OCI-LY1 (cell line): ENCODE measurements around the gene FAM81A.
A peak's percentile ranks its signal among the peaks of the same experiment; 100 is the strongest.

ENCODE experiments used
- H2AFZ ChIP-seq: fragments of 200-600 bp; sonication (generic), shearing (Covaris generic); 2 replicates; pipeline ENCODE4 v1.6.0; 2014; ENCODE audit warnings: antibody characterized with exemption, mild to moderate bottlenecking, low read length
- H3F3A ChIP-seq: fragments of 200-600 bp; sonication (generic), shearing (Covaris generic); 2 replicates; pipeline ENCODE4 v1.6.0; 2014; ENCODE audit warnings: mild to moderate bottlenecking, antibody characterized with exemption, low read length, moderate library complexity; ENCODE audit not compliant: insufficient read depth
- H3K27ac ChIP-seq: fragments of 200-600 bp; sonication (generic); 2 replicates; pipeline ENCODE4 v1.5.1; 2014; ENCODE audit warnings: low read length, mixed run types, mild to moderate bottlenecking, low read depth; ENCODE audit not compliant: poor library complexity, severe bottlenecking
- H3K27me3 ChIP-seq: fragments of 200-600 bp; sonication (generic); 2 replicates; pipeline ENCODE4 v1.6.0; 2014; ENCODE audit warnings: antibody characterized with exemption, mild to moderate bottlenecking, low read length, moderate library complexity; ENCODE audit not compliant: insufficient read depth
- H3K36me3 ChIP-seq: fragments of 200-600 bp; sonication (generic); 2 replicates; pipeline ENCODE4 v1.6.1; 2014; ENCODE audit warnings: mild to moderate bottlenecking, antibody characterized with exemption, low read length, moderate library complexity, mixed read lengths; ENCODE audit not compliant: insufficient read depth
- H3K4me1 ChIP-seq: fragments of 200-600 bp; sonication (generic); 2 replicates; pipeline ENCODE4 v1.5.1; 2014; ENCODE audit warnings: mild to moderate bottlenecking, low read length, moderate library complexity; ENCODE audit not compliant: insufficient read depth, severe bottlenecking
- H3K4me2 ChIP-seq: fragments of 200-600 bp; sonication (generic), shearing (Covaris generic); 2 replicates; pipeline ENCODE4 v1.6.1; 2014; ENCODE audit warnings: low read length
- H3K4me3 ChIP-seq: fragments of 200-600 bp; sonication (generic); 2 replicates; pipeline ENCODE4 v1.5.1; 2014; ENCODE audit warnings: low read length, low read depth, mild to moderate bottlenecking, mixed read lengths; ENCODE audit not compliant: poor library complexity, severe bottlenecking
- H3K79me2 ChIP-seq: fragments of 200-600 bp; shearing (Covaris generic); 2 replicates; pipeline ENCODE4 v1.6.1; 2016; ENCODE audit warnings: mixed run types, low read length, mixed read lengths; ENCODE audit not compliant: insufficient read depth
- H3K9ac ChIP-seq: fragments of 200-600 bp; sonication (generic), shearing (Covaris generic); 2 replicates; pipeline ENCODE4 v1.6.1; 2014; ENCODE audit warnings: mild to moderate bottlenecking, low read length, mixed read lengths
- H3K9me2 ChIP-seq: fragments of 200-600 bp; sonication (generic), shearing (Covaris generic); 2 replicates; pipeline ENCODE4 v1.6.1; 2014; ENCODE audit warnings: low read depth, mild to moderate bottlenecking, low read length, mixed read lengths
- H3K9me3 ChIP-seq: fragments of 200-600 bp; shearing (Covaris generic); 2 replicates; pipeline ENCODE4 v1.6.1; 2014; ENCODE audit warnings: low read length, mixed read lengths
- H4K20me1 ChIP-seq: fragments of 200-600 bp; sonication (generic), shearing (Covaris generic); 2 replicates; pipeline ENCODE4 v1.6.0; 2016; ENCODE audit warnings: mild to moderate bottlenecking, low read length; ENCODE audit not compliant: insufficient read depth
- CTCF ChIP-seq: fragments of 200-600 bp; sonication (generic), shearing (Covaris generic); IDR thresholded peaks from 2 replicates; pipeline ENCODE4 v1.5.1; 2017; ENCODE audit warnings: mild to moderate bottlenecking, antibody characterized with exemption, low read length, moderate library complexity, mixed read lengths
- EZH2 ChIP-seq: fragments of 200-600 bp; sonication (generic), shearing (Covaris generic); IDR thresholded peaks from 2 replicates; pipeline ENCODE4 v1.8.0; 2017; ENCODE audit warnings: borderline replicate concordance, mixed run types, mild to moderate bottlenecking, antibody characterized with exemption, low read length, moderate library complexity, mixed read lengths

Gene FAM81A

GRCh38 chr15:59562448-59563186, 124.6 kb downstream of the FAM81A start:
- no peaks in the 10 kb centered on the region for H3K9me2 ChIP-seq
- no peak overlapping the region for H2AFZ ChIP-seq
- H3K4me2 ChIP-seq = no peak overlapping the region
- H3F3A ChIP-seq = no peaks in the 10 kb centered on the region
- peaks cover 6% of the 10 kb centered on the region for H3K4me1 ChIP-seq
- TF ChIP-seq CTCF = peak; percentile 36; the same call in 1 of the 2 replicates
- TF ChIP-seq EZH2 = no peak
- no peaks in the 10 kb centered on the region for H3K27me3 ChIP-seq
- no peaks in the 10 kb centered on the region for H4K20me1 ChIP-seq
- H3K9me3 ChIP-seq = peaks cover 2% of the 10 kb centered on the region; the same call in 1 of the 2 replicates
- H3K36me3 ChIP-seq = no peaks in the 10 kb centered on the region; the same call in 1 of the 2 replicates
- no peak overlapping the region for H3K27ac ChIP-seq
- H3K4me3 ChIP-seq = no peak overlapping the region
- no peaks in the 10 kb centered on the region for H3K79me2 ChIP-seq
- no peak overlapping the region for H3K9ac ChIP-seq

DNA sequence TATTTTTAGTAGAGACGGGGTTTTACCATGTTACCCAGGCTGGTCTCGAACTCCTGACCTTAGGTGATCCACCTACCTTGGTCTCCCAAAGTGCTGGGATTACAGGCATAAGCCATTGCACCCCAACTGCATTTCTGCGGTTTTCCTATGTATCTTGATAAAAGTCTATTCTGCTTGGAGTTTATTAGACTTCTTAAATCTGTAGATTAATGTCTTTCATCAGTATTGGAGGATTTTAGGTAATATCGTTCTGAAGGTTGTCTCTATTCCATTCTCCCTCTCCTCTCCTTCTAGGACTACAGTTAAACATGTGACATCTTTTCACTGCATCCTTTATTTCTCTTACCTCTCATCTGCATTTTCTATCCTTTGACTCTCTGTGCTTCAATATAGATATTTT, 127.3 kb downstream of the FAM81A start:
- Histone ChIP-seq H3K79me2 (no peaks in the 10 kb centered on the region), H3K36me3 (no peaks in the 10 kb centered on the region; the same call in 1 of the 2 replicates), H3K4me1 (peaks cover 6% of the 10 kb centered on the region), H3K9me3 (peaks cover 2% of the 10 kb centered on the region; the same call in 1 of the 2 replicates), H3K9me2 (no peaks in the 10 kb centered on the region), H4K20me1 (no peaks in the 10 kb centered on the region), H3F3A (no peaks in the 10 kb centered on the region), H3K4me3 (no peak overlapping the region), H3K27ac (no peak overlapping the region), H3K27me3 (no peaks in the 10 kb centered on the region), H3K9ac (no peak overlapping the region), H3K4me2 (no peak overlapping the region), H2AFZ (no peak overlapping the region)
- TF ChIP-seq CTCF (no peak), EZH2 (no peak)

- no peaks in the 10 kb centered on the region for H3K79me2 ChIP-seq
- TF ChIP-seq EZH2 (no peak), CTCF (no peak)
- H3K27ac ChIP-seq = no peak overlapping the region
Observed at GRCh38 chr15:59567324-59567723, 129.3 kb downstream of the FAM81A start.

More at GRCh38 chr15:59567324-59567723, 129.3 kb downstream of the FAM81A start:
- H3F3A ChIP-seq = no peaks in the 10 kb centered on the region
- no peak overlapping the region for H2AFZ ChIP-seq
- H3K9me3 ChIP-seq = peaks cover 2% of the 10 kb centered on the region; the same call in 1 of the 2 replicates
- no peak overlapping the region for H3K4me3 ChIP-seq
- H3K9me2 ChIP-seq = no peaks in the 10 kb centered on the region
- H3K27me3 ChIP-seq = no peaks in the 10 kb centered on the region
- no peak overlapping the region for H3K9ac ChIP-seq
- H3K4me1 ChIP-seq = peaks cover 6% of the 10 kb centered on the region
- no peak overlapping the region for H3K4me2 ChIP-seq
- no peaks in the 10 kb centered on the region for H4K20me1 ChIP-seq
- no peaks in the 10 kb centered on the region; the same call in 1 of the 2 replicates for H3K36me3 ChIP-seq
